WERI-Rb-1 (cell line): Measurements from ENCODE around the gene FDPS.

Experiments
- DNase-seq: peaks from one replicate; pipeline ENCODE4 v3.0.0-alpha.2; 2020
- H3K27ac ChIP-seq: fragments of 250-450 bp; sonication (Bioruptor Pico); 2 replicates; pipeline ENCODE4 v1.5.1; 2020; ENCODE audit warnings: mild to moderate bottlenecking, moderate library complexity
- H3K27me3 ChIP-seq: fragments of 250-450 bp; sonication (Bioruptor Pico); 2 replicates; pipeline ENCODE4 v1.5.1; 2021; ENCODE audit warnings: mild to moderate bottlenecking, low read depth, moderate library complexity; ENCODE audit not compliant: insufficient read depth, severe bottlenecking
- H3K36me3 ChIP-seq: fragments of 250-450 bp; sonication (Bioruptor Pico); 2 replicates; pipeline ENCODE4 v1.5.1; 2020; ENCODE audit warnings: mild to moderate bottlenecking, moderate library complexity
- H3K4me3 ChIP-seq: 2 replicates; pipeline ENCODE4 v1.5.1; 2011; ENCODE audit warnings: low read depth, mild to moderate bottlenecking, control low read depth, low read length
- H3K9me3 ChIP-seq: fragments of 250-450 bp; sonication (Bioruptor Pico); 2 replicates; pipeline ENCODE4 v1.5.1; 2021; ENCODE audit warnings: mild to moderate bottlenecking, moderate library complexity; ENCODE audit not compliant: severe bottlenecking
- CTCF ChIP-seq: IDR thresholded peaks from 2 replicates; pipeline ENCODE4 v1.5.1; 2011; ENCODE audit warnings: low read depth, mild to moderate bottlenecking, control low read depth, inconsistent platforms, low read length

FDPS gene

GRCh38 chr1:155308493-155309422, at the start of gene FDPS:
TSS of gene FDPS (plus strand) at chr1:155308866. CDS start at chr1:155309790, 924 bp downstream.
- no peaks in the 10 kb centered on the region for H3K27me3 ChIP-seq
- peak within 1 kb of the TSS; percentile 91 for H3K27ac ChIP-seq
- H3K9me3 ChIP-seq: no peaks in the 10 kb centered on the region
- DNase-seq: peak; percentile 100
- H3K4me3 ChIP-seq: peak within 1 kb of the TSS; percentile 89
- H3K36me3 ChIP-seq: peaks cover 41% of the 10 kb centered on the region
- TF ChIP-seq CTCF: no peak

- Histone ChIP-seq H3K36me3 (peaks cover 66% of the 10 kb centered on the region), H3K9me3 (no peaks in the 10 kb centered on the region), H3K27ac (no peak overlapping the region), H3K4me3 (no peak overlapping the region), H3K27me3 (no peaks in the 10 kb centered on the region)
- no peak for DNase-seq
- TF ChIP-seq CTCF: no peak
Measured at GRCh38 chr1:155260276-155260675, 48.4 kb upstream of the FDPS start.

- Histone ChIP-seq H3K9me3 (no peaks in the 10 kb centered on the region), H3K4me3 (peak overlapping the region; percentile 88), H3K27ac (peak overlapping the region; percentile 80)
Measured at GRCh38 chr1:155261493-155261851, 47.2 kb upstream of the FDPS start.

GRCh38 chr1:155261852-155262673, 46.6 kb upstream of the FDPS start, which contains the start of gene SCAMP3:
TSS of gene SCAMP3 (minus strand) at chr1:155262360. CDS start at chr1:155262151, 209 bp downstream.
- Histone ChIP-seq H3K36me3 (peaks cover 76% of the 10 kb centered on the region), H3K4me3 (peak within 1 kb of the TSS; percentile 88), H3K27me3 (no peaks in the 10 kb centered on the region), H3K27ac (peak within 1 kb of the TSS; percentile 80), H3K9me3 (no peaks in the 10 kb centered on the region)
- peak; percentile 100 for DNase-seq
- 0 out of 2 replicates have a peak, but pooled peaks have one; percentile 3 for TF ChIP-seq CTCF

More at GRCh38 chr1:155261493-155261851, 47.2 kb upstream of the FDPS start:
- no peak for DNase-seq
- Histone ChIP-seq H3K36me3 (peaks cover 76% of the 10 kb centered on the region), H3K27me3 (no peaks in the 10 kb centered on the region)
- peak; percentile 52 for TF ChIP-seq CTCF

- Histone ChIP-seq H3K27me3 (no peaks in the 10 kb centered on the region), H3K27ac (peak overlapping the region; percentile 80; the same call in 1 of the 2 replicates), H3K9me3 (no peaks in the 10 kb centered on the region), H3K36me3 (peaks cover 81% of the 10 kb centered on the region), H3K4me3 (no peak overlapping the region)
- DNase-seq: no peak
- no peak for TF ChIP-seq CTCF
Measured at GRCh38 chr1:155263067-155263466, 45.6 kb upstream of the FDPS start.
